Measurements from ENCODE around the gene EPX.

EPX gene

GRCh38 chr17:58158181-58158580 lies 34.3 kb upstream of the EPX start:
- H3K4me1 ChIP-seq = peaks cover 3% of the 10 kb centered on the region
- no peaks in the 10 kb centered on the region for H3K9me3 ChIP-seq (ENCODE audit: control insufficient read depth, low read length)
- no peak overlapping the region for H3K4me2 ChIP-seq (ENCODE audit: low read length)
- H3K4me3 ChIP-seq (ENCODE audit: low read depth, low read length) = no peak overlapping the region
- no peak for TF ChIP-seq CTCF (IDR thresholded peaks at IDR 0.05)
- H3K36me3 ChIP-seq (ENCODE audit: control insufficient read depth, insufficient read depth, low read length) = no peaks in the 10 kb centered on the region
- H3K9ac ChIP-seq = no peak overlapping the region
- no peak overlapping the region for H2AFZ ChIP-seq
- no peak overlapping the region for H3K27ac ChIP-seq
- no peaks in the 10 kb centered on the region for H3K27me3 ChIP-seq (ENCODE audit: control insufficient read depth, insufficient read depth, low read length)
- H3K79me2 ChIP-seq = no peaks in the 10 kb centered on the region

- H3K27me3 ChIP-seq (ENCODE audit: control insufficient read depth, insufficient read depth, low read length) = no peaks in the 10 kb centered on the region
- TF ChIP-seq CTCF (IDR thresholded peaks at IDR 0.05) = no peak
- H3K4me3 ChIP-seq (ENCODE audit: low read depth, low read length) = no peak overlapping the region
- H3K9me3 ChIP-seq (ENCODE audit: control insufficient read depth, low read length) = no peaks in the 10 kb centered on the region
- no peak overlapping the region for H2AFZ ChIP-seq
- peaks cover 3% of the 10 kb centered on the region for H3K4me1 ChIP-seq
- H3K36me3 ChIP-seq (ENCODE audit: control insufficient read depth, insufficient read depth, low read length) = no peaks in the 10 kb centered on the region
- H3K4me2 ChIP-seq (ENCODE audit: low read length) = no peak overlapping the region
- H3K79me2 ChIP-seq = no peaks in the 10 kb centered on the region
- H3K27ac ChIP-seq = no peak overlapping the region
- H3K9ac ChIP-seq = no peak overlapping the region
These were observed 31.0 kb upstream of the EPX start for GRCh38 chr17:58161566-58161965.

- no peaks in the 10 kb centered on the region for H3K36me3 ChIP-seq (ENCODE audit: control insufficient read depth, insufficient read depth, low read length)
- no peak overlapping the region for H2AFZ ChIP-seq
- H3K4me2 ChIP-seq (ENCODE audit: low read length) = no peak overlapping the region
- H3K9ac ChIP-seq = no peak overlapping the region
- no peak overlapping the region for H3K4me3 ChIP-seq (ENCODE audit: low read depth, low read length)
- H3K27me3 ChIP-seq (ENCODE audit: control insufficient read depth, insufficient read depth, low read length) = peaks cover 3% of the 10 kb centered on the region
- no peaks in the 10 kb centered on the region for H3K9me3 ChIP-seq (ENCODE audit: control insufficient read depth, low read length)
- TF ChIP-seq CTCF (IDR thresholded peaks at IDR 0.05) = no peak
- no peaks in the 10 kb centered on the region for H3K79me2 ChIP-seq
- no peak overlapping the region for H3K27ac ChIP-seq
- H3K4me1 ChIP-seq = no peaks in the 10 kb centered on the region
These were observed 26.5 kb upstream of the EPX start for GRCh38 chr17:58165981-58166380.

- H3K36me3 ChIP-seq (ENCODE audit: control insufficient read depth, insufficient read depth, low read length) = no peaks in the 10 kb centered on the region
- H3K27me3 ChIP-seq (ENCODE audit: control insufficient read depth, insufficient read depth, low read length) = peaks cover 3% of the 10 kb centered on the region
- no peaks in the 10 kb centered on the region for H3K79me2 ChIP-seq
- H3K4me1 ChIP-seq = no peaks in the 10 kb centered on the region
- H3K27ac ChIP-seq = no peak within 1 kb of the TSS
- no peak within 1 kb of the TSS for H3K9ac ChIP-seq
- H3K9me3 ChIP-seq (ENCODE audit: control insufficient read depth, low read length) = no peaks in the 10 kb centered on the region
- no peak within 1 kb of the TSS for H3K4me2 ChIP-seq (ENCODE audit: low read length)
- TF ChIP-seq CTCF (IDR thresholded peaks at IDR 0.05) = no peak
- H3K4me3 ChIP-seq (ENCODE audit: low read depth, low read length) = no peak within 1 kb of the TSS
- no peak within 1 kb of the TSS for H2AFZ ChIP-seq
These were observed 25.8 kb upstream of the EPX start, which contains the start of gene OR4D2 for GRCh38 chr17:58166682-58167081. TSS of gene OR4D2 (plus strand) at chr17:58166982. CDS start at chr17:58169656, 2,674 bp downstream.

- Histone ChIP-seq H3K9ac (no peak overlapping the region), H3K4me1 (no peaks in the 10 kb centered on the region), H3K36me3 (ENCODE audit: control insufficient read depth, insufficient read depth, low read length) (no peaks in the 10 kb centered on the region), H3K27ac (no peak overlapping the region), H3K27me3 (ENCODE audit: control insufficient read depth, insufficient read depth, low read length) (peaks cover 3% of the 10 kb centered on the region), H3K9me3 (ENCODE audit: control insufficient read depth, low read length) (no peaks in the 10 kb centered on the region), H3K4me3 (ENCODE audit: low read depth, low read length) (no peak overlapping the region), H3K4me2 (ENCODE audit: low read length) (no peak overlapping the region), H2AFZ (no peak overlapping the region), H3K79me2 (no peaks in the 10 kb centered on the region)
- no peak for TF ChIP-seq CTCF (IDR thresholded peaks at IDR 0.05)
These were observed 21.9 kb upstream of the EPX start for GRCh38 chr17:58170622-58171021.
